GM18519 (cell line): ENCODE data around the gene MAP3K6.
"Not testable (repeated sequence)": the region's sequence is repeated elsewhere in the genome, so short reads cannot be mapped to it uniquely, and the experiment has no call there.

Source experiments
- ATAC-seq: cut with Tn5 transposase; IDR thresholded peaks from one replicate; pipeline ENCODE4 v1.9.1; 2021; ENCODE audit warnings: mild to moderate bottlenecking, moderate library complexity; ENCODE audit not compliant: unreplicated experiment, low FRiP score

MAP3K6 gene

DNA sequence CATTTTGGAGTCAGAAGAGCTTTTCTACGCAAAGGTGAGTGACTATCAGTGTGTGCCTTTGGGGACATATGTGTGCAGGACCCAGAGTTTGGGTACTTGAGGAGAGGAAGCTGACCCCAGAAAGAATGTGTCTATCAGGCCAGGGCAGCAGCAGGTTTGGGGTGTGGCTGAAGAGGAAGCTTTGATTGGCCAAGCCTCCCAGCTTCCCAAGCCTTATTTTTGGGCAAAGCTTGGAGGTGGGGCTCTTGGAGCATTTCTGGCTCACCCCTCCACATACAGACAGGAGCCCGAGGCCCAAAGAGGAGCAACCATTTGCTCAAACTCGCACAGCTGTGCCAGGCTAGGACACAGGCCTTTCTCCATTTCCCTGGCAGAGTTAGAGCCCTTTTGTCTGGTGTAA lies 30.3 kb upstream of the MAP3K6 start:
- no peak for ATAC-seq

DNA sequence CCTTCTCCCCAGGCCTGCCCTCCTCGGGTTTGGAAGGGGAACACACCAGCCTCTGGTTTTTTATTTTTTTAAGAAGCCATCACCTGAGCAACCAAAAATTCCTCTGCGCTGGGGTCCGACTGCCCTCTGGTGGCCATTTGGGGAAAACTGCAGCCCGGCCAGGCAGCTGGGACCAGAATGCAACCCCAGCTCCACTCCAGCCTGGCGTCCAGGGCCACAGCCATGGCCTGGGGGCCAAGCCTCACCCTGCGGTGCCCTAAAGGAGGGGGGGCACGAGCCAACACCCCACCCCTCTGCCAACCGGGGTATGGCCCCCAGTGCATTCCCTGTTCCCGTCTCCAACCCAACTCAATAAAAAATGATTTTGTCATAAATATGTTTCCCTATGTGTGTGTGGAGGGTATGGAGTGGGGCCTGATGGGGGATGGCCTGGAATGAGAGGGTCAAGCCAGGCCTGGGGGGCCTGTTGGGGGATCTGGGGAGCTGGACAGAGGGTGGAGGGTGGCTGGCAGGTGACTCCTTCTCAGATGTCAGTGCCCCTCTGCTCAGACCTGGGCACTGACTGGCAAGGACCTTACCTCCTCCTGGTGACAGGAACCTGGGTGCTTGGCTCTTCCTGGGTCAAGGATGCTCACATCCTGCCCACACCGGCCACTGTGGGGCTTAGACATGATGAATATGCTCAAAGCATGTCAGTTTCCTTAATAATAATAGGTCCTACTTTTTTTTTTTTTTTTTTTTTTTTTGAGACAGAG lies 28.9 kb upstream of the MAP3K6 start:
- no peak for ATAC-seq

DNA sequence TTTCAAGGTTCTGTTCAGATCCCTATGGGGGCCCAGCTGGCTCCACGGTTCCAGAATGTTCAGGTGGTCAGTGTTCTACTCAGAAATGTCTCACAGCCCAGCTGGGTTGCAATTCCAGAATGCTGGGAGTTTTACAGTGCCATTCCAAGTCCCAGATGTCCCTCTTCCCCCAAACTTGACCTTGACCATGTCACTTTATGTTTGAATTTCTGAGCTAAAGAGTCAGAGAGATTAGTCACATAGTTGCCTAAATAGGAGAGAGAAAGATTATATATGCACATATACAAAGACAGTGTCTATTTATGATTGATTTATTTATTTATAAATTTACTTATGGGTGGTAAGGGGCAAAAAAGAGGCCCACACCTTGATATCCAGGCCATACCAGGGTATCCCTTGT lies 28.2 kb upstream of the MAP3K6 start:
- ATAC-seq, result no peak

DNA sequence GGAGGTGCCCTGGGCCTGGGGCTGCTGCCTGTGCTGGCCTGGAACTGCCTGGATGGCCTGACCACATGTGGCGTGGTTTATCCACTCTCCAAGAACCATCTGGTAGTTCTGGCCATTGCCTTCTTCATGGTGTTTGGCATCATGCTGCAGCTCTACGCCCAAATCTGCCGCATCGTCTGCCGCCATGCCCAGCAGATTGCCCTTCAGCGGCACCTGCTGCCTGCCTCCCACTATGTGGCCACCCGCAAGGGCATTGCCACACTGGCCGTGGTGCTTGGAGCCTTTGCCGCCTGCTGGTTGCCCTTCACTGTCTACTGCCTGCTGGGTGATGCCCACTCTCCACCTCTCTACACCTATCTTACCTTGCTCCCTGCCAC lies 27.5 kb upstream of the MAP3K6 start:
- no peak for ATAC-seq

DNA sequence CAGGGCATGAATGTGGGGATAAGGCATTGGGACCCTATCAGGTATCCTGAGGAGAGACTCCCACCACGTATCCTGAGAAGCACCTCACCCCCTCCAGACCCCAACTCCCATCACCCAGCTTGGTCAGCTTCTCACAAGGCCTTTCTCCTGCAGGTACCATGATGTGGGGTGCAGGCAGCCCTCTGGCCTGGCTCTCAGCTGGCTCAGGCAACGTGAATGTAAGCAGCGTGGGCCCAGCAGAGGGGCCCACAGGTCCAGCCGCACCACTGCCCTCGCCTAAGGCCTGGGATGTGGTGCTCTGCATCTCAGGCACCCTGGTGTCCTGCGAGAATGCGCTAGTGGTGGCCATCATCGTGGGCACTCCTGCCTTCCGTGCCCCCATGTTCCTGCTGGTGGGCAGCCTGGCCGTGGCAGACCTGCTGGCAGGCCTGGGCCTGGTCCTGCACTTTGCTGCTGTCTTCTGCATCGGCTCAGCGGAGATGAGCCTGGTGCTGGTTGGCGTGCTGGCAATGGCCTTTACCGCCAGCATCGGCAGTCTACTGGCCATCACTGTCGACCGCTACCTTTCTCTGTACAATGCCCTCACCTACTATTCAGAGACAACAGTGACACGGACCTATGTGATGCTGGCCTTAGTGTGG lies 27.0 kb upstream of the MAP3K6 start:
- no peak for ATAC-seq

DNA sequence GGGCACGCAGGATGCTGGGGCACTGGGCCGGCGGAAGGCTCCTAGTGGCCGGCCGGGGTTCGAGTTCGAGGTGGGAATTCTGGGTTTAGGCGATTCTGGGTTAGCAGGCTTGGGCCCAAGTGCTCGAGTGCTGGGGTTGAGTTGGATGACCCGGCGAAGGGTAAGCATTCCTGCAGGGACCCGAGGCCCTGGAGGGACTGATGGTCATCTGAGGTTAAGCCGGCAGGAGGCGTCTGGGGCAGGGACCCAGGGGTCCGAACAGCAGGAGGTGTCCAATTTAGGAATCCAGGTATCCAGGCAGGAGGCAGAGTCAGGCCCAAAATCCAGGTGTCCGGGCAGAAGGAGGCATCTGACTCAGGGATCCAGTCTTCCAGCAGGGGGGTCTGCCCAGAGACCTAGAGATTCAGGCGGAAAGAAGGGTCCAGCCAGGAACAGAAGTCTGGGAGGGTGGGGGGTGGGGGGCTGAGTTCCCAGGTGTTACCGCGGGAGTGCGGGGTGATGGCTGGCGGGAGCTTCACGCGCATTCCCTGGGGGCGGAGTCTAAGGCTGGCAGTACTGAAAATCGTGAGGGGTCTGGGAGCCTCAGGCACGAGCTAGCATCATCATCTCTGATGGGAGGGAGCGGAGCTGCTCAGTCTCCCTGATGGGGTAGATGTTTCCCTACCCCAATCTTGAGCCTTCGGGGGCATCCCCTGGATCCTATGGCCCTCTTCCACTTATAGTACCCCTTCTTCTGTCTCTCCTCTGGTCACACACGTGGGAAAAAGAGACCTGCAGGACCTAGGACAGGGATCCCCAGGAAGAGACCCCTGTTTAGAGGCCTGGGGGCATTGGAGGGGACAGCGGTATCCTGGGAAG lies 26.2 kb upstream of the MAP3K6 start:
- no peak for ATAC-seq

DNA sequence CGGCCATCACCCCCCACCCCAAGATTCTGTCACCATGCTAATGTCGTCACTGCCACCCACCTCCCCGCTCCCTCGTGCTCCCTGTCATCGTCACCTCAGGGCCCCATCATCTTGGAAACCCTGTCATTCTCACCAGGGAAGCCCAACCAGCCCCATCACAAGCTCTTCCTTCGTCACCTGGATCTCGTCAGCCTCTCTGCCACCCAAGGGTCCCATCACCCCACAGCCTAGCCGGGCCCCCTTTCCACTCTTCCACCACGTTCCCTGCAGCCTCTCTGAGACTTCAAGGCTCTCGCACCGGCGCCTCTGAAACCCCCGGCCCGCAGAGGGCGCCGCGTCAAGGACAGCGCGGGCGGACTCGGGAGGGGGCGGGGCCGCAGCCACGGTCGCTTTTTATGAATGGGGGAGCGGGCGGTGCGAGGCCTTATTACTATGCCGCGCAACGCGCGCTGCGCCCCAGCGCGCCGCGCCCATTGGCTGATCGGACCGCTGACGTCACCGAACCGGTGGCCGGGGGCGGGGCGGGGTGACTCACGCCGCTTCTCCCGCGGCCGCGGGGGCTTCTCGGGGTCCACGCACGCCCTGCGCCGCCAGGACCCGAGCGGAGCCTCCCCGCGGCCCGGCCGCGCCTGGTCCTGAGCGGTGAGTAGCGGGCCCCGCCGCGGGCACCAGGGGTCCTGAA lies 25.5 kb upstream of the MAP3K6 start, which contains the start of gene GPR3:
TSS of gene GPR3 (plus strand) at position 527 of the 682 bp plus-strand sequence. CDS start 1,177 bp downstream, outside the sequence.
- peak; percentile 62 for ATAC-seq

DNA sequence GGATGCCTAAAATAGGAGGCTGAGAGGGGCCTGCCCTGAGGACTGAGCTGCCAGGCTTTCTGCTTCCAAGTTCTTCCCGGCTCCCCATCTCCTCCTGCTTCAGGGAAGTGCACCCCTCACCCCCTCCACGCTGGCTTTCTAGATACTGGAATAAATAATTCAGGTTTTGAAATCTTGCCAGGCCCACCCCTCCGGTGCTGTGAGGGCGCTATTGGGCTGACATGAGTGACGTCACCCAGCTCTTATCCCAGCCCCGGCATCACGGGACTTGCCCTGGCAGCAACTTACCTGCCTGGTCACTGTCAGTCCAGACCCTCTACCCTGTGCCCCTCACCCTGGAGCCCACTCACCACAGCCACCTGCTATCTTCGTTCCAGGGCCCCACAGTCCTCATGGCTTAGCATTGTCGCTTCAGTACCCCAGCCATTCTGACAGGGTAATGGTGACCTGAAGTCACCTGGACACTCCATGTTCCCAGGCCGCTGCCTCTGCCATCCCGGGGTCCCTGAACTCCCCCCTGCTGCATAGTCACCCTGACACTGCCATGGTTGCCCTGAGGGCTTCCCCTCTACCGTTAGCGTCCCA lies 24.8 kb upstream of the MAP3K6 start:
- no peak for ATAC-seq

DNA sequence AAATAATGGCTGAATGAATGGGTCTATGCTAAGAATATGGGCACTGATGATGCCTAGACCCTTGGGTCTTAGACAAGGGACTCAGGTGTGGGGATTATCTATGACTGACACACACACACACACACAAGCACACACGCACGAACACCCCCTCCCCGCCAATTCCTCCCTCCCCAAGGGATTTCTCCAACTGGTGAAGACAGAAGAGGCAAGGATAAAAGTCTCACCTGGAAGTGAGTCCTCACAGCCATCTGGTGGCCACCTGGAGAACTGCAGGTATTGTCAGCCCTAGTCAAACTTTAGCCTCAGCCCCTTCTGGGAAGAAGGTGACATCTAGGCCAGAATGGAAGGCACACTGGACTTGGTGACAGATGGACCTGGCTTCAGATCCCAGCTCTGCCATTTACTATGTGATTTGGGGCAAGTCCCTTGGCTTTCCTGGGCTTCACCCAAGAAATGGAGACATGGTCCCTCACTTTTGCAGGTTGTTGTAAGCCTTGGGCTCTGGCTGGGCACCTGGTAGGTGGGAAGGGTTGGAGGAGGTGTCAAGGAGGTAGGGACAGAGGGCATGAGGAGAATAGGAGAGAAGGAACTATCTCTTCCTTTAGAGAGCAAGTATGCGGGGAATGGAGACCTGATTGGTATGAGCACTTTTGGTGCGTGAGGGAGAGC lies 21.7 kb upstream of the MAP3K6 start:
- ATAC-seq, result no peak

DNA sequence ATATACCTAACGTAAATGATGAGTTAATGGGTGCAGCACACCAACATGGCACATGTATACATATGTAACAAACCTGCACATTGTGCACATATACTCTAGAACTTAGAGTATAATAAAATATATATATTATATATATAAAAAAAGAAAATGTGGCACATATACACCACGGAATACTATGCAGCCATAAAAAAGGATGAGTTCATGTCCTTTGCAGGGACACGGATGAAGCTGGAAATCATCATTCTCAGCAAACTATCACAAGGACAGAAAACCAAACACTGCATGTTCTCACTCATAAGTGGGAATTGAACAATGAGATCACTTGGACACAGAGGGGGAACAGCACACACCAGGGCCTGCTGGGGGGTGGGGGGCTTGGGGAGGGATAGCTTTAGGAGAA lies 18.0 kb upstream of the MAP3K6 start:
- ATAC-seq, result not testable (repeated sequence)

DNA sequence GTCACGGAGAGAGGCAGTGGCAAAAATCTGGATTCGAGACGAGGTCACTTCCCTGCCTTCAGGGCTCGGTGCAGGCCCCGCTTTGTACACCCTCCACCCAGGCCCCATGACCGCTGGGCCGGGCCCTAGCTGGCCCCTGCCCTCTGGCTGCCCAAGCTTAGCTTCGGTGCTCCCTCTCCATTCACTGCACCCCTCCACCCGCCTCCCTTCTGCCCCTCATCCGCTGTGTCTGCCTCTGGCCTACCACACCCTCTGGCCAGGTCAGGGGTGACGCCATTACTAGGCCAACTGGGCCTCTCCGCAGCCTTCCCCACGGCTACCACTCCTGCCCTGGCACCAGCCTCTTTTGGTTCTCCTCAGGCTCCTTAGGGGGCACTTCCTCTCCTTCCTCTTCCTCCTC lies 16.9 kb upstream of the MAP3K6 start:
- ATAC-seq, result no peak

DNA sequence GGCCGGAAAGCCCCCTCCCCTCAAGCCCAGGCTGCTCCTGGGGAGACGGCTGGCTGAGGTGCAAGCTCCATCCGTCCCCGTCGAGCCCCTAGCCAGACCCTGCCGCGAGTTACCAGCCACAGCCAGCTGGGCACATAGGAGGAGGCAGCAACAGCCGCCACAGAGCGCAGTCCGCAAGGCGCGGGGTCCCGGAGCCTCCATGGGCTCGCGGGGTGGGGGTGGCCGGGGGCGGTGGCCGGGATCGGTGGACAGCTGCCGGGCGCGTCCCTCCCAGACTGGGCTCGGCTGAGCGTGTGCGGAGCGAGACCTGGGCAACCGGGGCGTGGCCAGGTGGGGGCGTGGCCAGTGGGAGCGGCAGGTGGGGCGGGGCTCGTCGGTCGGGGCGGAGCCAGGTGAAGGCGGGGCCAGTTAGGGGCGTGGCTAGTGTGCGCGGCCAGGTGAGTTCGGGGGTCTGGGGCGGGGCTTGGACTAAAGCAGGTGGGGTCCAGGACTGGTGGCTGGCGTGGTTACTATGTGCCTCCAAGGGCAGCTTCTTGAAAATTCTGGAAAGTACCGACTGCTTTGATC lies 16.4 kb upstream of the MAP3K6 start, which contains the start of gene CD164L2:
TSS of gene CD164L2 (minus strand) at position 295 of the 567 bp plus-strand sequence. CDS start at position 201, 94 bp downstream.
- no peak for ATAC-seq

DNA sequence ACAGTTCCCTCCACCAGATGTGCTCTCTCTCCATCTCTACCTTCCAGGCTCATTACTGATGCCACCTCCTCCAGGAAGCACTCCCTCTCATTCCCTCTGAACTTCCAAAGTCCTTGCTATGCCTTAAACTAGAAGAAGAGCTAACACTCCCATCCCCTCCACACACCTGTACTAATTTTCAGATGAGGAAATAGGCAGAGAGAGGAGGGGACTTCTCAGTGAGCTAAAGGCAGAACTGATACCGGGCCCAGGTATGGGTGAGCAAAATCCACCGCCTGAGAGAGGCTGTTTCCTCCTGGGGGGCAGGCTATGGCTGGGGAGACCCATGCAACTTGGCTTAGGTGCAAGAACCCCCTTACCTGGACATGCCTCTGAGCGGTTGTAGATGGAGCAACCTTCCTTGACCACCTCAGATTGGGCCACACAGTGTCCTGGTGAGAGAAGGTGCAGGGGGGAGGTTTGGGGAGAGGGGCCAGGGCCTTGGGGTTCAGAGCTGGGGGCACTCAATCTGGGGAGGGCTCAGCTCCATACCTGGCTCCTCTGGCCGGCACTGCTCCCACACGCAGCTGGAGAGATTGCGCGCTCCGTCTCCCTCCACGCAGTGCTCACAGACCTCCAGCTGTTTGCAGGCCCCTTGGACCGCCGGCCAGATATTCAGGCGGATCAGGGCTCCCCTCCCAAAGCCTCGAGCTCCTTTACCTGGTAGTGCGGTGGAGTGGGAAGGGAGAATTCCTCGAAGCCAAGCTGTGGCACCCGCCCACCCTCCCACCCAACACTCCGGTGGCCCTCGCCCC lies 15.4 kb upstream of the MAP3K6 start:
- ATAC-seq, result no peak

DNA sequence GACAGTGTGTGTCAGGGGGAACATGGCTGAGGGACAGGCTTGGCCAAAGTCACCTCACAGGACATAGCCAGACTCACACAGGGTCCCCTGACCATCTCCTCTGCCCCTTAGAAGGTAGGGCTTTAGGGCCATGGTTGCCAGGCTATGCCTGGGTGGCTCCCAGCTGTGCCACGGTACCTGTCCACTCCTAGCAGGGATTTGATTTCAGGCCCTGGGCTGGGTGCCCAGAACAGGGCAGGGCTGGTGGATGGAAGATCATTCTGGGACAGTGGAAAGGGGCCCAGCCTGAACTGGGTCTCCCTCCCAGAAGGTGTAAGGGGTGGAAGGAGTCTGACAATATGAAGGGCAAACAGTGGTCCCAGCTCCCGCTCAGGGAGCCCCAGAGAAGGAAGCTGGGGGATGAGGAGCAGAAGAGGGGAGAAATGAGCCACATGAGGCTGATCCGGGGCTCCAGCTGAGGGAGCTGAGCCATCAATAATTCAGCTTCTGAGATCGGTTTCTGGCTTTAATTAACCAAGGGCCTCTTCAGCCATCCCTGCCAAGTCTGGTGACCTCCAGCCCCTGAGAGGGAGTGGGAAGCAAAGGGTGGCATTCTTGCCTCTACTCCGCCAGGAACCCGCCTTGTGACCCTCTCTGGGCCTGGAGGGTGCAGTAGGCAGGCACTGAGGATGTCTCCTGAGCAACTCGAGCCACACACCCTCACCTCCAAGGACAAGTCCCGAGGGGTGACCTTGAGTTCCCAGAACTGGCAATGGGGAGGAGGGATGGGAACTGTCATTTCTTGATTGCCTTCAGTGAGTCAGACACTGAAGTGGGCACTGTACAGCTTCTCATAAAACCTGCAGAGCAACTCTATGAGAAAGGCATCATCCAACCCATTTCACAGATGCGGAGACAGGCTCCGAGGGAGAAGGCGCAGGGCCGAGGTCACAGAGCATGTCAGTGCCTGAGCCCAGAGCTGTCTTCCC lies 14.3 kb upstream of the MAP3K6 start:
- ATAC-seq, result no peak

DNA sequence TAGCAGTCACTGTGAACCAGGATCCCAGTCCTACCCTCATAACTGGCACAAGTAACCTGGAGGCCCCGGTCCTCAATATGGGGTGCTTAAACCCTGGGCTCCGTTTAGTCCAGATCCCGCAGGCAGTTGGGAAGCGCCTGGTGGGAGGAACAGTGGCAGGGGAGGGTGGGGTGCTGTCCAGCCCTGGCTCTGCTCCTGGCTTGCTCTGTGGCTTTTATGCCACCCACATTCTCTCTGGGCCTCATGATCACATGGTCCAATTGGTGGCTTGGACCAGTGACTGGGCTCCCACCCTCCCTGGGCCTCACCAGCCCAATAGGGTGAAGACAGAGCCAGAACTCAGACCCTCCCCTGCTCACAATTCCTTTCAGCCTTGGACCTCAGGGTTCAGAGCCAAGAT lies 13.5 kb upstream of the MAP3K6 start:
- ATAC-seq, result no peak

DNA sequence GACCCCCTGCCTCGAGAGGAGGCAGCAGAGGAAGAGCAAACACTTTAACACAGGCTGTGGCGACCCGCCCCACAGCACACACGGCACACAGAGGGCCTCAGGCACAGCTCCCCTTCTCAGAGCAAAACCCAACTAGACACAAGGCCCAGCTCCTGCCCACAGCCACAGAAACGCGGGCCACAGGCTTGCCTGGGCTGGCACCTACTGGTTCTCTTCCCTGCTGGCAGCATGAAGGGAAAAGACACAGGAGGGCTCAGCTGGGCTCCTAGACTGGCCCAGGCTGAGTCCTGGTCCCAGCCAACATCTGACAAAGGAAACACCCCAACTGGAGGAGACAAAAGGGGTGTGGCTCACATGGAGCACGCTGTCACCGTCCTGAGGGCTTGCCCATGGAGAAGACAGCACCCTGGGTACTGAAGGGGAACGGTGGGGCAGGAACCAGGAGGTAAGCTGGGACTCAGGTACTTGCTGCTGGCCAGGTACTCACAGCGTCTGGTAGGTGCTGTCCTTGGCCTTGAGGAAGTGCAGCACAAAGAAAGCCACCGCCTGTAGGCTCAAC lies 12.9 kb upstream of the MAP3K6 start:
- ATAC-seq, result no peak
